Measurements from ENCODE around the gene SLC7A1. TPM values are rescaled to one million over a fixed set of nuclear protein-coding genes. Genes with fewer than 3 reads are reported as not detected.

The SLC7A1 gene
- total and polyA plus RNA-seq, 2 of the 13 experiments (the other 11 are each of a cell fraction or from before 2014, with no cell fraction given) = 14.5 to 15.3 TPM

DNA sequence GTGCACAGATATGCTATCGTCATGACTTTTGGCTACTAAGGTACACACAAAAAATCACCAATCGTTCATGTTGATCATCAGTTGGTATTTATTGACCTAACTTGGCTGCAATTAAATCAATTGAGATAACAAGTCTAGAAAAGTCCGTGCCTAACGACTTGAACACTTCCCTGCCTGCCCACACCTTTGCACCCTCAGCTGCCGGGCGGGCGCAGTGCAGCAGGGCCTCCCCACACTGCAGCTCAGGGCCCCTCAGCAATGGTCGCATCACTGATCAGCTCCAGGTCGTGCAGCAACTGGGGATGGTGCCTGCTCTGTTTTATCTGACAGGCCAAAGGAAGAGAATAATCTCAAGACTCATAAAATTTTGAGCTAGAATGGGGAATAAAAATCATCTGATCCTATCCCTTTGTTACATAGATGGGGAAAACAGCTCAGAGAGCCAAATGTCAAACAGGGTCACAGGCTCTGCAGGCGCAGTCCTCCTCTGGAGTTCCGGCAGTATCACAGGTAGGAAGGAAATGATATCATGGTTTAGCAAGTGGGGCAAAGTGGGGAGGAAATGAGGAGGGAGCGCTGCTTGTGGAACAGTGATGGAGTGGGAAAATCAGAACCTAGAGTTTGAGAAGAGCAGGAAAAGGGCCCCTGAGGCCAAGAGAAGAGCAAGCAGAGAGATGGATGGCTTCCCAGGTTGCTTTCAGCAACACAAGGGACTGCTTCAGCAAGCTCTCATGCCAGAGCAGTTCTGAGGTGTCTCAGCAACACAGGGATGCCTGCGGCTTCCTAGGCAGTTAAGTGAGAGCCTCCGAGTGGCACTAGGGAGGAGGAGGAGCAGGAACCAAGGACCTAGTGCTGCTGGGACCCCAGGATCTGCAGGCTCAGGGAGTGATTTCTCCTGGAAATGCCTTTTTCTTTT, 57.5 kb downstream of the SLC7A1 start:
- Histone ChIP-seq H3K27me3 (ENCODE audit: control insufficient read depth in 1 of 2, insufficient read depth in 2 of 2, low read length in 2 of 2) (no peaks in the 10 kb centered on the region), H3K36me3 (replicated peaks in 1 of 2; ENCODE audit: control insufficient read depth in 1 of 2, insufficient read depth in 2 of 2, low read length in 2 of 2) (peaks cover 18 to 67% of the 10 kb centered on the region in 2 experiments), H2AFZ (ENCODE audit: low read length) (no peak overlapping the region), H3K27ac (ENCODE audit: extremely low read length, insufficient read depth, low read length) (no peak overlapping the region), H3K4me2 (ENCODE audit: low read depth, low read length) (no peak overlapping the region), H4K20me1 (ENCODE audit: insufficient read depth, low read length) (peaks cover 22% of the 10 kb centered on the region; the same call in 1 of the 2 replicates), H3K9ac (ENCODE audit: insufficient read depth, low read depth, low read length) (no peak overlapping the region), H3K79me2 (ENCODE audit: insufficient read depth, low read length) (peaks cover 16% of the 10 kb centered on the region), H3K4me1 (ENCODE audit: insufficient read depth, low read length) (no peaks in the 10 kb centered on the region), H3K4me3 (replicated peaks in 1 of 3; ENCODE audit: insufficient read depth in 1 of 3, low read depth in 2 of 3, low read length in 3 of 3) (no peak overlapping the region), H3K9me3 (ENCODE audit: low read length) (no peaks in the 10 kb centered on the region)
- ChIA-PET POLR2A (no interaction called here), CTCF (ENCODE audit: low intra/inter-chr PET ratio, low total read pairs) (no interaction called here)
- intact Hi-C loops (cut with micrococcal nuclease; ENCODE audit: unreplicated experiment) (no loop called here), in situ Hi-C loops (cut with HindIII; ENCODE audit: extremely low pct_ligation_motif_present, low pct_unique_long_range_greater_than_20kb) (no loop called here)
- no peak for ATAC-seq
- 97% methylated on average over 14 of the region's 14 CpGs for WGBS (ENCODE audit: low lambda C conversion rate)
- FAIRE-seq = no peak
- no TSS peak for BruUV-seq (replicated peaks)
- DNase-seq (ENCODE audit: low spot score) = no peak
- TF ChIP-seq RBFOX2 (IDR thresholded peaks at IDR 0.05; ENCODE audit: low read depth, low read length) = no peak
- TF ChIP-seq CENPT (CRISPR knock-in tag; IDR thresholded peaks at IDR 0.05; ENCODE audit: low read depth) = no peak
- TF ChIP-seq, protein P1, sequence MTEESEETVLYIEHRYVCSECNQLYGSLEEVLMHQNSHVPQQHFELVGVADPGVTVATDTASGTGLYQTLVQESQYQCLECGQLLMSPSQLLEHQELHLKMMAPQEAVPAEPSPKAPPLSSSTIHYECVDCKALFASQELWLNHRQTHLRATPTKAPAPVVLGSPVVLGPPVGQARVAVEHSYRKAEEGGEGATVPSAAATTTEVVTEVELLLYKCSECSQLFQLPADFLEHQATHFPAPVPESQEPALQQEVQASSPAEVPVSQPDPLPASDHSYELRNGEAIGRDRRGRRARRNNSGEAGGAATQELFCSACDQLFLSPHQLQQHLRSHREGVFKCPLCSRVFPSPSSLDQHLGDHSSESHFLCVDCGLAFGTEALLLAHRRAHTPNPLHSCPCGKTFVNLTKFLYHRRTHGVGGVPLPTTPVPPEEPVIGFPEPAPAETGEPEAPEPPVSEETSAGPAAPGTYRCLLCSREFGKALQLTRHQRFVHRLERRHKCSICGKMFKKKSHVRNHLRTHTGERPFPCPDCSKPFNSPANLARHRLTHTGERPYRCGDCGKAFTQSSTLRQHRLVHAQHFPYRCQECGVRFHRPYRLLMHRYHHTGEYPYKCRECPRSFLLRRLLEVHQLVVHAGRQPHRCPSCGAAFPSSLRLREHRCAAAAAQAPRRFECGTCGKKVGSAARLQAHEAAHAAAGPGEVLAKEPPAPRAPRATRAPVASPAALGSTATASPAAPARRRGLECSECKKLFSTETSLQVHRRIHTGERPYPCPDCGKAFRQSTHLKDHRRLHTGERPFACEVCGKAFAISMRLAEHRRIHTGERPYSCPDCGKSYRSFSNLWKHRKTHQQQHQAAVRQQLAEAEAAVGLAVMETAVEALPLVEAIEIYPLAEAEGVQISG (CRISPR knock-in tag; IDR thresholded peaks at IDR 0.05) = no peak
- TF ChIP-seq ZNF350 (CRISPR knock-in tag; IDR thresholded peaks at IDR 0.05; ENCODE audit: borderline replicate concordance, low read depth) = no peak
- no peak for TF ChIP-seq MIER2 (CRISPR knock-in tag; IDR thresholded peaks at IDR 0.05)
- TF ChIP-seq MAZ (IDR thresholded peaks at IDR 0.05; ENCODE audit: borderline replicate concordance, low read depth, low read length) = no peak
- no peak for TF ChIP-seq MAZ (CRISPR knock-in tag; IDR thresholded peaks at IDR 0.05; ENCODE audit: low read depth)
- no peak for TF ChIP-seq SMC3 (IDR thresholded peaks at IDR 0.05; ENCODE audit: low read length)
- no peak for TF ChIP-seq HCFC1 (IDR thresholded peaks at IDR 0.05; ENCODE audit: low read depth, low read length)
- no peak for TF ChIP-seq ZBTB21 (CRISPR knock-in tag; IDR thresholded peaks at IDR 0.05)
- no peak for TF ChIP-seq ELF4 (CRISPR knock-in tag; IDR thresholded peaks at IDR 0.05; ENCODE audit: borderline replicate concordance)
- no peak for TF ChIP-seq ETV6 (CRISPR knock-in tag; conservative IDR thresholded peaks at IDR 0.05)
- no peak for TF ChIP-seq ZNF296 (CRISPR knock-in tag; conservative IDR thresholded peaks at IDR 0.05)
- TF ChIP-seq CBX5 (CRISPR knock-in tag; IDR thresholded peaks at IDR 0.05; ENCODE audit: borderline replicate concordance) = no peak
- TF ChIP-seq, protein P2, sequence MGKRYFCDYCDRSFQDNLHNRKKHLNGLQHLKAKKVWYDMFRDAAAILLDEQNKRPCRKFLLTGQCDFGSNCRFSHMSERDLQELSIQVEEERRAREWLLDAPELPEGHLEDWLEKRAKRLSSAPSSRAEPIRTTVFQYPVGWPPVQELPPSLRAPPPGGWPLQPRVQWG (CRISPR knock-in tag; IDR thresholded peaks at IDR 0.05; ENCODE audit: borderline replicate concordance, low read depth) = no peak
